Tibial nerve (tissue), 4 donors: ENCODE results near the gene FRMD4A. TPM values are rescaled to one million over a fixed set of nuclear protein-coding genes. Genes with fewer than 3 reads are reported as not detected.
"Not testable (repeated sequence)": the region's sequence is repeated elsewhere in the genome, so short reads cannot be mapped to it uniquely, and the experiment has no call there.

ENCODE experiments used
- DNase-seq, 2 donors: peaks; one replicate each; pipeline ENCODE4 v3.0.0-alpha.2; 2019; ENCODE audit warnings: low spot score in 2 of 2
- H3K27ac ChIP-seq, 4 donors: fragments of 200-600 bp; sonication (generic) in 3 of 4; one replicate each; pipeline ENCODE4 v1.5.1; 2017 to 2019; ENCODE audit warnings: mild to moderate bottlenecking in 1 of 4
- H3K27me3 ChIP-seq, 2 donors: fragments of 200-600 bp; sonication (generic) in 1 of 2; one replicate each; pipeline versions ENCODE4 v1.5.1 to v1.6.0; 2017 to 2019
- H3K36me3 ChIP-seq, 3 donors: fragments of 200-600 bp; sonication (generic); one replicate each; pipeline ENCODE4 v1.5.1; 2018 to 2019
- H3K4me1 ChIP-seq, 4 donors: fragments of 200-600 bp; sonication (generic) in 3 of 4; one replicate each; pipeline ENCODE4 v1.5.1; 2017 to 2019
- H3K4me3 ChIP-seq, 4 donors: fragments of 200-600 bp; sonication (generic) in 3 of 4; one replicate each; pipeline ENCODE4 v1.5.1; 2017 to 2019; ENCODE audit warnings: mild to moderate bottlenecking in 1 of 4, moderate library complexity in 1 of 4
- H3K9me3 ChIP-seq, 4 donors: fragments of 200-600 bp; sonication (generic) in 3 of 4; one replicate each; pipeline ENCODE4 v1.5.1; 2017 to 2019
- CTCF ChIP-seq, 5 experiments: fragments of 200-600 bp in 3 of 5; fragments of 450-650 bp in 2 of 5; sonication (generic) in 3 of 5; IDR thresholded peaks; one replicate each; pipeline ENCODE4 v1.5.1; 2016 to 2019; ENCODE audit warnings: antibody characterized with exemption in 5 of 5, mild to moderate bottlenecking in 3 of 5, moderate library complexity in 2 of 5
- EP300 ChIP-seq, 2 donors: sonication (generic); formaldehyde crosslinking; IDR thresholded peaks; one replicate each; pipeline ENCODE4 v1.6.1; 2017; ENCODE audit warnings: antibody characterized with exemption in 2 of 2, mild to moderate bottlenecking in 1 of 2
- POLR2A ChIP-seq, 2 donors: fragments of 450-650 bp; IDR thresholded peaks; one replicate each; pipeline ENCODE4 v1.6.1; 2017; ENCODE audit warnings: antibody characterized with exemption in 2 of 2, mild to moderate bottlenecking in 2 of 2, moderate library complexity in 2 of 2
- WGBS, 2 donors: methylation state at CpG; one replicate each; pipeline ENCODE4 v1.1.5; 2018; 5-methylcytosine and 5-hydroxymethylcytosine counted together
- total RNA-seq, 4 donors: library from RNA; depleted of rRNA; stranded (reverse); fragments of >200 nt; gene quantifications; one replicate each; pipeline ENCODE4 v1.1.0, GENCODE V29; 2016

Gene FRMD4A
- total RNA-seq, 4 donors from 2014 or later = 39.8 to 89.7 (median 53.9) TPM

- WGBS, 2 donors = 83 to 85% methylated on average over 3 of the region's 3 CpGs
- no peaks in the 10 kb centered on the region for H3K27me3 ChIP-seq
- TF ChIP-seq POLR2A (IDR thresholded peaks at IDR 0.05) = no peak
- TF ChIP-seq EP300 (IDR thresholded peaks at IDR 0.05) = no peak
- no peak for TF ChIP-seq CTCF (IDR thresholded peaks at IDR 0.05)
- DNase-seq = no peak
- H3K27ac ChIP-seq = no peak overlapping the region
- peaks cover 0 to 10% (median 0%) of the 10 kb centered on the region in 3 donors for H3K36me3 ChIP-seq
- no peaks in the 10 kb centered on the region for H3K4me1 ChIP-seq
- H3K4me3 ChIP-seq = no peak overlapping the region
- peaks cover 0 to 4% (median 0%) of the 10 kb centered on the region in 4 donors for H3K9me3 ChIP-seq
Observed at GRCh38 chr10:13899941-13900340, 430.8 kb downstream of the FRMD4A start.

GRCh38 chr10:13896146-13896545 lies 434.6 kb downstream of the FRMD4A start:
- not testable (repeated sequence) for H3K27ac ChIP-seq, H3K4me3 ChIP-seq, H3K27me3 ChIP-seq, H3K9me3 ChIP-seq, DNase-seq
- Histone ChIP-seq H3K36me3 (peaks cover 0 to 10% (median 0%) of the 10 kb centered on the region in 3 donors), H3K4me1 (peaks cover 0 to 23% (median 2%) of the 10 kb centered on the region in 4 donors)
- WGBS, 2 donors = 83 to 100% methylated on average over 1 of the region's 1 CpG

GRCh38 chr10:13894412-13895093 lies 436.2 kb downstream of the FRMD4A start:
- Histone ChIP-seq H3K4me1 (peaks cover 0 to 37% (median 10%) of the 10 kb centered on the region in 4 donors), H3K27me3 (no peaks in the 10 kb centered on the region), H3K4me3 (no peak overlapping the region), H3K9me3 (peaks cover 0 to 4% (median 0%) of the 10 kb centered on the region in 4 donors), H3K36me3 (peaks cover 0 to 3% (median 0%) of the 10 kb centered on the region in 3 donors), H3K27ac (no peak overlapping the region)
- 80 to 82% methylated on average over 9 of the region's 9 CpGs for WGBS, 2 donors
- no peak for DNase-seq
- TF ChIP-seq CTCF (IDR thresholded peaks at IDR 0.05) = no peak
- TF ChIP-seq POLR2A (IDR thresholded peaks at IDR 0.05) = no peak
- no peak for TF ChIP-seq EP300 (IDR thresholded peaks at IDR 0.05)

- DNase-seq = no peak
- Histone ChIP-seq H3K9me3 (peaks cover 0 to 4% (median 0%) of the 10 kb centered on the region in 4 donors), H3K36me3 (no peaks in the 10 kb centered on the region), H3K27ac (no peak overlapping the region), H3K4me3 (no peak overlapping the region), H3K27me3 (no peaks in the 10 kb centered on the region), H3K4me1 (peaks cover 0 to 43% (median 13%) of the 10 kb centered on the region in 4 donors)
- 97 to 98% methylated on average over 4 of the region's 4 CpGs for whole genome bisulfite sequencing, 2 donors
- no peak for TF ChIP-seq POLR2A (IDR thresholded peaks at IDR 0.05)
- TF ChIP-seq EP300 (IDR thresholded peaks at IDR 0.05) = no peak
- no peak for TF ChIP-seq CTCF (IDR thresholded peaks at IDR 0.05)
Observed at GRCh38 chr10:13893926-13894325, 436.8 kb downstream of the FRMD4A start.

- H3K36me3 ChIP-seq = no peaks in the 10 kb centered on the region
- peaks cover 0 to 54% (median 21%) of the 10 kb centered on the region in 4 donors for H3K4me1 ChIP-seq
- H3K4me3 ChIP-seq = no peak overlapping the region
Observed at GRCh38 chr10:13892871-13893270, 437.9 kb downstream of the FRMD4A start.

More at GRCh38 chr10:13892871-13893270, 437.9 kb downstream of the FRMD4A start:
- peaks cover 0 to 4% (median 0%) of the 10 kb centered on the region in 4 donors for H3K9me3 ChIP-seq
- H3K27ac ChIP-seq = no peak overlapping the region
- TF ChIP-seq POLR2A (IDR thresholded peaks at IDR 0.05) (no peak), EP300 (IDR thresholded peaks at IDR 0.05) (no peak), CTCF (IDR thresholded peaks at IDR 0.05) (no peak)
- H3K27me3 ChIP-seq = no peaks in the 10 kb centered on the region
- 95 to 96% methylated on average over 5 of the region's 5 CpGs for WGBS, 2 donors
- no peak for DNase-seq
